K562 treated with DMSO at 1 percent for 48 hours (cell line): ENCODE measurements around the gene DPH2. TPM values are rescaled to one million over a fixed set of nuclear protein-coding genes. Genes with fewer than 3 reads are reported as not detected.

Experiments
- total RNA-seq: library from RNA; unstranded; fragments of 300-600 nt; gene quantifications from 2 replicates; pipeline ENCODE4 v1.2.3, GENCODE V29; 2022; ENCODE audit warnings: low replicate concordance; ENCODE audit errors: extremely low read depth

Gene DPH2, protein sequence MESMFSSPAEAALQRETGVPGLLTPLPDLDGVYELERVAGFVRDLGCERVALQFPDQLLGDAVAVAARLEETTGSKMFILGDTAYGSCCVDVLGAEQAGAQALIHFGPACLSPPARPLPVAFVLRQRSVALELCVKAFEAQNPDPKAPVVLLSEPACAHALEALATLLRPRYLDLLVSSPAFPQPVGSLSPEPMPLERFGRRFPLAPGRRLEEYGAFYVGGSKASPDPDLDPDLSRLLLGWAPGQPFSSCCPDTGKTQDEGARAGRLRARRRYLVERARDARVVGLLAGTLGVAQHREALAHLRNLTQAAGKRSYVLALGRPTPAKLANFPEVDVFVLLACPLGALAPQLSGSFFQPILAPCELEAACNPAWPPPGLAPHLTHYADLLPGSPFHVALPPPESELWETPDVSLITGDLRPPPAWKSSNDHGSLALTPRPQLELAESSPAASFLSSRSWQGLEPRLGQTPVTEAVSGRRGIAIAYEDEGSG
- not detected in 2 replicates for total RNA-seq

DNA sequence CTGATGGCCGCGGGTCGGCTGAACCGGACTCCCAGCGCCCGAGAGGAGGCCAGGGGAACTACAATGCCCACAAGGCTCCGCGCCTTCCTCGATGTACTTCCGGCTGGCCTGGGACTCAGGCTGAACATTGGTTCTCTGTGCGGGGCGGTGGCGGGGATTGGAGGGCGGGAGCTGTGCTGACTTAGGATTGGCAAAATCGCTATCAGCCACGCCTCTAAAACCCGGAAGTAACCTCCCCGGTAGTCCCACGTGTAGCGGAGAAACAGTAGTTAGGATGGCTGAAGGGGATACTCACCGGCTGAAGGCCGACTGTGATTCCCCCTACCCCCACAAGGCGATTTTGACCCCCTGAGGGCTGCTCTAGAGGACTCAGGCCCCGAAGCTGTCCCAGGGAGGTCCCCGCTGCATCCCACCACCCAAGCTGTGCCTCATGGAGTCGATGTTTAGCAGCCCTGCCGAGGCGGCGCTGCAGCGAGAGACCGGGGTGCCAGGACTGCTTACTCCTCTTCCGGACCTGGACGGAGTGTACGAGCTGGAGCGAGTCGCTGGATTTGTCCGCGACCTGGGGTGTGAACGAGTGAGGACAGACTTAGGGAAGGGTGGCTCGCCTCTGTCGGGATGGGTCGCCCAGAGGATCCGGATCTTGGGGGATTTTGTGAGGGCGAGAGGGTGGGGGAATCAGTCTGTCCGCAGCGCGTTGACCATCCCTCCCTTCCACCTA lies at the start of gene DPH2:
Gene DPH2 (plus strand): TSS at position 265 of the 721 bp plus-strand sequence. CDS start 166 bp downstream, at position 431.

DNA sequence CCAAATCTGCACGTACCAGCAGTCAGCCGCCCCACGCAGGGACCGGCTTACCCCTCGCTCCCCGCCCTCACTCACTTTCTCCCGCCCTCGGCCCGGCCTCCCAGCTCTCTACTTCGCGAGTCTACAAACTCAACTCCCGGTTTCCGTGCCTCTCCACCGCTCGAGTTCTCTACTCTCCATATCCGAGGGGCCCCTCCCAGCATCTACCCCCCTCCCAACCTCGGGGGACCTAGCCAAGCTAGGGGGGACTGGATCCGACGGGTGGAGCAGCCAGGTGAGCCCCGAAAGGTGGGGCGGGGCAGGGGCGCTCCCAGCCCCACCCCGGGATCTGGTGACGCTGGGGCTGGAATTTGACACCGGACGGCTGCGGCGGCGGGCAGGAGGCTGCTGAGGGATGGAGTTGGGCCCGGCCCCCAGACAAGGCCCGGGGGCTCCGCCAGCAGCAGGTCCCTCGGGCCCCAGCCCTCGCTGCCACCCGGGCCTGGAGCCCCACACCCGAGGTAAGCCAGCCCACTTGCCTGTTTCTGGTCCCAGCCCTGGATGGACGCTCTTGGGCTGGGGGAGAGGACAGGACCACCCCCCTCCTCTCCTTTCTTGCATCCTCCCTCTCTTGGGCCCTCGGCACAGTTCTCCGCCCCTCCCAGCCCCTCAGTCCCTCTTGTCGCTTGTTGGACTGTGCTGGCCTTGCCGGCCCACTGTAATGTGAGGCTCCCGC lies 36.3 kb upstream of the DPH2 start, which contains the start of gene ARTN:
Gene ARTN (plus strand): TSS at position 416 of the 715 bp plus-strand sequence. CDS start 1,856 bp downstream, outside the sequence.

DNA sequence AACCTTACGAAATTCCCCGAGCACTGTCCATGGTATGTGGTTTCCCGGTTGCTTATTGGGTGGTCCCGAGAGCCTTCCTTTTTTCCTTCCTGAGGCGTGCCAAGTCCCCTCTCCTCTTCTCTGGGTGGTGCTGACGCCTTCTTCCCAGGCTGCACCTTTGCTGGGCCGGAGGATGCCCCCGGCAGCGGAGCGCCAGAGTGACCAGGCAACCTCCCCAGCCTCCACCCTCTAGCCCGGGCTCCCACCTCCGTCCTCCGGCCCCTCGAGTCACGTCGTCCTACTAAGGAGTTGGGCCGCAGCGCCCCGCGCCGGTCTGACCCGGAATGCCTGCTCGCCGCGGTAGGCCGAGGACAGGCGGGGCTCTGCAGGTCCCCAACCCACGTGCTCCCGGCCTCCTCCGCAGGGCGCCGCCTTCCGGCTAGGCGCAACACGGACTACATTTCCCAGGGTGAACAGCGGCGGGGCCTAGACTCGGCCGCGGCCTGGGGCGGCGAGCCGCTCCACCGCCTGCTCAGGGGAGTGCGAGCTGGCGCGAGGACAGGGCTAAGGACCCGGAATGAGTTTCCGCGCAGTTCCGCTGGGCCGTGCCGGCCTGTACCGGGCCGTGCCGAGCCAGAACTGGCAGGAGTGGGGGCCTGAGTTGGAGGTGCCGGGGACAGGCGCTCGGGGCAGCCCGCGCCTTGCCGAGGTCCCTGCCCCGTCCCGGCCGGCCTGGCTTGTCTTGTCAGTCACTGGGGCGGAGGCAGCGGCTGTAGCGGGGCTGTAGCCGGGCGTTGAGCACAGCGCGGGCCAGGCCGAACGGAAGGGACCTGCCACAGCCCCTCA lies 23.4 kb upstream of the DPH2 start, which contains the start of gene IPO13:
Gene IPO13 (plus strand): TSS at position 715 of the 825 bp plus-strand sequence. CDS start 651 bp downstream, outside the sequence.

DNA sequence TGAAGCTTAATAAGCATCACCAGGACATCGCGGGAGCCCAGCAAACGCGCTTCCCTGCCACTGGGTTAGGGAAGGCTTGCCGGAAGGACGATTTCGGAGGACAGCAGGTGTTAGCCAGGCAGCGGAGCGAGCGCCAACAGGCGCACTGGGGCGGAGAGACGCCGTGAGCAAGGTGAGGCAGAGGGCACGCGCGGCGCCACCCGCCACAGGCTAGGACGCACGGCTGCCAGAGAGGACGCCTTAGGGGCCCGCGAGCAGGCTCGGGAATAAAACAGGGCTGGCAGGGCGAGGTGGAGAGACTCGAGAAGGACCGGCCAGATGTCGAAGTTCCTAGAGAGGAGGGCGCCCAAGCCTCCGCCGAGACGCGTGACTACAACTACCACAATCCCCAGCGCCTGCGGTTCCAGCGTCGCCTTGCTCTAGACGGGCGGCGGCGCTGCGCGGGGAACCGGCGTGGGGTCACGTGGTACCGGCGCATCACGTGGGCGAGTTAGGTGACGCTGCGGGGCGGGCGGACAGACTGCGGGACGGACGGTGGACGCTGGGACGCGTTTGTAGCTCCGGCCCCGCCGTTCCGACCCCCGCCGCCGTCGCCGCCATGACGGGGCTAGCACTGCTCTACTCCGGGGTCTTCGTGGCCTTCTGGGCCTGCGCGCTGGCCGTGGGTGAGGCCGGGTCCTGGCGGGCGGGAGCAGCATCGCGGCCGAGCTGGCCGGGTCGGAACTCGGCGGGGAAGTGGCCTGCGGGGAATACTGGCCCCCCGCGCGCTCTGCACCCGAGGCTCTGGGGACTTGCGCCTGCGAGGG lies 4.8 kb downstream of the DPH2 start, which contains the start of gene ATP6V0B:
Gene ATP6V0B (plus strand): TSS at position 518 of the 806 bp plus-strand sequence. CDS start 81 bp downstream, at position 599.

DNA sequence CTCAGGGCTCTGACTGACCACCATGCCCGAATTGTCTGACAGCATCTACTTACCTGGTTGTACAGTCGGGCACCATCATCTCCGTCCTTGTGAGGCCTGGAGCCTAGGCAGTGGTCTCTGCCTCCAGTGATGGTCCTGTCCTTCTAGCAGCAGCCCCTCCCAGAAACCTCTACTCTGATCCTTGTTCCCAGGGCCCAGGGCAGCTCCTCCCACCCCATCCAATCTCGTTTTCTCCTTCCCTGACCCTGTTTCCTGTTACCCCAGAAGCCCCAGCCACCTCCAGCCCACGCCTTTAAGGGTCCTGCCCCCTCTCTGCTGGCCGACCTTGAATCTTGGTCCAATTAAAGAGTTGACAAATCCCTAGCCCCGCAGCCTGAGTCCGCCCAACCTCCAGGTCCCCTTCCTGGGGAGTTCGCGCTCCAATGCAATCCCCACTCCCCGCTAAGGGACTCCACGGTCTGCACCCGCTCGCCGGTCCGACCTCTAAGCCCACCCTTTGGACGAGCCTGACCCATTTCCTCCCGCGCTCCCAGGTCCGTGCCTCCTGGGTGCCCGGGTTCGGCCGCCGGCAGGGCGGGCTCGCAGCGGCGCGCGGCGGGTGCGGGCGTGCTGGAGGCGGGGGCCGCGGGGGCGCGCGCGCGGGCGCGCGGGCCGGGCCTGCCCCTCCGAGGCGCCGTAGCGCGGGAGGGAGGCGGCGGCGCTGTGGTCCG lies 8.9 kb downstream of the DPH2 start, which contains the start of gene B4GALT2:
Gene B4GALT2 (plus strand): TSS at position 660 of the 710 bp plus-strand sequence. CDS start 1,951 bp downstream, outside the sequence.

DNA sequence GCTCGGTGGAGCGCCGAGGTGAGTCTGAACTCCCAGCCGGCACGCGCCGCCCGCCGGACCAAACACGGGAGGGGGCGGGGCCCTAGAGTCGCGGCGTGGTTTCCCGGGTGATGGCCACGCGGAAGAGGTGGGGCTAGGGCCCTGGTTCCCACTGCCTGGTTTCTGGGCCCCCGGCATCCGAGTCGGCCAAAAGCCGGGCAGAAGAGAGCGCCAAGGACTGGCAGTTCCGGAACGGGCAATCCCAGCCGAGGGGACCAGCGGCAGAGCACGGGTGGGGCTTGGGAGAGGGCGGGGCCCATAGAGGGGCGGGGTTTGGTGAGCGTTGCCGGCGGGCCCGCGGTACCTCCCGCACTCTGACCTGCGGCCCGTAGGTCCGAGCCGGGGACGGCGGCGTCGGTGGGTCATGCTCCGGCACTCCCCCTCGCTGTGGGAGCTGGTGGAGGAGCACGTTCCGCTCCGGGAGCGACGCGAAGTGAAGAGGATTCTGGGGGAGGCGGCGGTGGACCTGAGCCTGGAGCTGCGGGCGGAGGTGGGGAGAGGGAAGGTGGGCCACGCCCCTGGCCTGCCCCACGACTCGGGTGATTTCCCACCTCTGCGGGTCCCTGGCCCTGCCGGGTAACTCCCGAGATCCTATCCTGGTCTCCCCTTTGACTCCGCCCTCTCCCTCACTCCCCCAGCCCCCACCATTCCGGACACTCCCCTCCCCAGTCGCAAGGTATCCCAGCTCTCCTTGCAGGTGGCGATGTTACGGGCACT lies 21.8 kb downstream of the DPH2 start, which contains the start of gene CCDC24:
Gene CCDC24 (plus strand): TSS at position 124 of the 756 bp plus-strand sequence. CDS start 280 bp downstream, at position 404.

Other genes with a start within 250 kb of the DPH2 start
- gene ARTN, start 36.2 kb upstream of the DPH2 start, total RNA-seq, result not detected in 2 replicates
- gene IPO13, start 23.1 kb upstream of the DPH2 start, total RNA-seq, result 93.2 TPM in 1 of 2 replicates, not detected in the other
- gene ATP6V0B, start 5.0 kb downstream of the DPH2 start, total RNA-seq, result 748 TPM in 1 of 2 replicates, not detected in the other
- not detected in 2 replicates for gene B4GALT2, start 9.2 kb downstream of the DPH2 start, total RNA-seq
- not detected in 2 replicates for gene CCDC24, start 21.6 kb downstream of the DPH2 start, total RNA-seq
- gene SLC6A9, start 61.5 kb downstream of the DPH2 start, total RNA-seq, result not detected in 2 replicates
- not detected in 2 replicates for gene KLF17, start 148.8 kb downstream of the DPH2 start, total RNA-seq
- not detected in 2 replicates for gene KLF18, start 171.6 kb downstream of the DPH2 start, total RNA-seq
- not detected in 2 replicates for gene DMAP1, start 243.5 kb downstream of the DPH2 start, total RNA-seq